Stimulated activated CD4-positive, alpha-beta T cell treated with anti-CD3 and anti-CD28 coated beads, Interleukin-1b, Interleukin-23, amount 100 ng/mL, for 4 hours (primary cell): ENCODE measurements around the gene PABPN1.

Experiments
- DNase-seq, 2 donors: peaks; one replicate each; pipeline ENCODE4 v3.0.0-alpha.2; 2020; ENCODE audit warnings: low read depth in 2 of 2

Gene PABPN1

GRCh38 chr14:23358042-23358441 is 36.8 kb downstream of the PABPN1 start:
- no peak for DNase-seq

GRCh38 chr14:23358553-23359166 is 37.4 kb downstream of the PABPN1 start:
- no peak for DNase-seq

- no peak for DNase-seq
Observed at GRCh38 chr14:23359167-23359626, 37.9 kb downstream of the PABPN1 start.

GRCh38 chr14:23359722-23360447 is 38.6 kb downstream of the PABPN1 start:
- no peak for DNase-seq

GRCh38 chr14:23360496-23360895 is 39.2 kb downstream of the PABPN1 start:
- DNase-seq, result no peak

GRCh38 chr14:23361320-23361719 is 40.1 kb downstream of the PABPN1 start:
- DNase-seq, result no peak

GRCh38 chr14:23361763-23362162 is 40.5 kb downstream of the PABPN1 start:
- DNase-seq, result no peak

- DNase-seq, result no peak
Observed at GRCh38 chr14:23362200-23362599, 40.9 kb downstream of the PABPN1 start.

- no peak for DNase-seq
Observed at GRCh38 chr14:23364164-23365035, 43.1 kb downstream of the PABPN1 start.

- DNase-seq, result no peak
Observed at GRCh38 chr14:23365036-23365731, 43.9 kb downstream of the PABPN1 start, which contains the start of gene EFS. Gene EFS (minus strand): TSS chr14:23365172. CDS start chr14:23365025, 147 bp downstream.

GRCh38 chr14:23365732-23366425 is 44.6 kb downstream of the PABPN1 start:
- no peak for DNase-seq

- no peak for DNase-seq
Observed at GRCh38 chr14:23366426-23366921, 45.2 kb downstream of the PABPN1 start.

- DNase-seq, result no peak
Observed at GRCh38 chr14:23370221-23370620, 49.0 kb downstream of the PABPN1 start.

GRCh38 chr14:23371865-23372264 is 50.6 kb downstream of the PABPN1 start:
- DNase-seq, result no peak

- DNase-seq, result no peak
Observed at GRCh38 chr14:23372509-23372908, 51.3 kb downstream of the PABPN1 start, which contains the start of gene IL25. Gene IL25 (plus strand): TSS chr14:23372809.

- no peak for DNase-seq
Observed at GRCh38 chr14:23373041-23373440, 51.8 kb downstream of the PABPN1 start.
